H1 (cell line): Measurements from ENCODE around the gene FAM131A. TPM values are rescaled to one million over a fixed set of nuclear protein-coding genes. Genes with fewer than 3 reads are reported as not detected.

Source experiments
- CTCF ChIA-PET: fragments of 300-600 bp; sonication (Branson Sonifier 250); formaldehyde crosslinking; loops from one replicate; lab custom pipeline; 2021; ENCODE audit not compliant: partially characterized antibody; lab: Charles Lee
- POLR2A ChIA-PET: fragments of 300-600 bp; sonication (Branson Sonifier 250); formaldehyde crosslinking; loops from one replicate; lab custom pipeline; 2021; ENCODE audit warnings: inconsistent platforms; ENCODE audit not compliant: partially characterized antibody; lab: Charles Lee
- DNase-seq, 2 experiments: peaks; one replicate each; pipeline versions ENCODE4 v3.0.0 to v3.0.0-alpha.2; 2010 to 2022; ENCODE audit warnings: low spot score in 2 of 2, low read depth in 1 of 2, mixed read lengths in 1 of 2
- FAIRE-seq: peaks from 2 replicates; lab custom pipeline; 2011; peaks lifted over from hg19 to GRCh38; lab: Jason Lieb, UNC
- H2AFZ ChIP-seq: 2 replicates; pipeline ENCODE4 v1.8.1; 2012; ENCODE audit warnings: low read length, inconsistent platforms
- H2AK5ac ChIP-seq: 2 replicates; pipeline ENCODE4 v1.6.1; 2013; ENCODE audit warnings: low read depth, low read length
- H2BK120ac ChIP-seq: replicated peaks from 2 replicates; pipeline ENCODE3; 2013; ENCODE audit warnings: low read depth, low read length, inconsistent platforms
- H2BK12ac ChIP-seq: 2 replicates; pipeline ENCODE4 v1.6.1; 2013; ENCODE audit warnings: low read depth, low read length
- H2BK15ac ChIP-seq: 2 replicates; pipeline ENCODE4 v1.6.1; 2013; ENCODE audit warnings: low read length
- H2BK20ac ChIP-seq: 2 replicates; pipeline ENCODE4 v1.6.1; 2013; ENCODE audit warnings: low read length
- H2BK5ac ChIP-seq: 2 replicates; pipeline ENCODE4 v1.6.1; 2013; ENCODE audit warnings: low read depth, low read length
- H3K14ac ChIP-seq: 2 replicates; pipeline ENCODE4 v1.6.1; 2013; ENCODE audit warnings: inconsistent platforms; ENCODE audit not compliant: insufficient read length
- H3K18ac ChIP-seq: 2 replicates; pipeline ENCODE4 v1.6.1; 2013; ENCODE audit warnings: low read length; ENCODE audit errors: extremely low read depth
- H3K23ac ChIP-seq: 2 replicates; pipeline ENCODE4 v1.6.1; 2013; ENCODE audit warnings: inconsistent platforms; ENCODE audit not compliant: insufficient read length
- H3K23me2 ChIP-seq: 2 replicates; pipeline ENCODE4 v1.6.1; 2013; ENCODE audit warnings: low read depth, low read length
- H3K27ac ChIP-seq: 2 replicates; pipeline ENCODE4 v1.6.1; 2011; ENCODE audit warnings: low read depth, low read length, inconsistent platforms
- H3K27me3 ChIP-seq, 4 experiments: replicated peaks in 1 of 4; 1 replicate in 1 of 4; 2 replicates in 3 of 4; pipeline versions ENCODE4 v1.6.1 to v1.8.1; 2011 to 2013; ENCODE audit warnings: low read length in 3 of 4, mild to moderate bottlenecking in 3 of 4, inconsistent platforms in 2 of 4, mixed read lengths in 2 of 4, moderate library complexity in 1 of 4; ENCODE audit not compliant: control insufficient read depth in 3 of 4, insufficient read depth in 3 of 4; ENCODE audit errors: extremely low read depth in 1 of 4
- H3K36me3 ChIP-seq, 4 experiments: 2 replicates each; pipeline versions ENCODE4 v1.6.1 to v1.8.1; 2011 to 2013; ENCODE audit warnings: mild to moderate bottlenecking in 4 of 4, low read length in 3 of 4, moderate library complexity in 2 of 4, control low read depth in 1 of 4, inconsistent platforms in 1 of 4; ENCODE audit not compliant: insufficient read depth in 4 of 4, control insufficient read depth in 2 of 4
- H3K4ac ChIP-seq: replicated peaks from 2 replicates; pipeline ENCODE3; 2013; ENCODE audit warnings: low read length, low read depth, mixed read lengths, inconsistent platforms; ENCODE audit not compliant: insufficient read length
- H3K4me1 ChIP-seq, 4 experiments: replicated peaks in 1 of 4; 1 replicate in 1 of 4; 2 replicates in 3 of 4; pipeline versions ENCODE4 v1.6.1 to v1.8.1; 2011 to 2013; ENCODE audit warnings: low read length in 3 of 4, inconsistent platforms in 2 of 4, mixed read lengths in 1 of 4; ENCODE audit not compliant: insufficient read depth in 4 of 4, control insufficient read depth in 3 of 4
- H3K4me2 ChIP-seq, 2 experiments: 2 replicates each; pipeline versions ENCODE4 v1.6.1 to v1.8.1; 2011 to 2013; ENCODE audit warnings: low read depth in 2 of 2, low read length in 2 of 2, control low read depth in 1 of 2, inconsistent platforms in 1 of 2, mild to moderate bottlenecking in 1 of 2; ENCODE audit not compliant: insufficient read depth in 1 of 2
- H3K4me3 ChIP-seq, 4 experiments: fragments of 200-600, 300-600 bp in 1 of 4; sonication (generic), shearing (Covaris generic), sonication (Bioruptor Twin) in 1 of 4; 2 replicates each; pipeline versions ENCODE4 v1.5.1 to v1.8.1; 2011 to 2016; ENCODE audit warnings: low read length in 4 of 4, low read depth in 3 of 4, control low read depth in 2 of 4, inconsistent platforms in 2 of 4, mild to moderate bottlenecking in 2 of 4, mixed read lengths in 1 of 4, moderate library complexity in 1 of 4; ENCODE audit not compliant: insufficient read depth in 2 of 4; ENCODE audit errors: extremely low read depth in 1 of 4
- H3K56ac ChIP-seq: replicated peaks from 2 replicates; pipeline ENCODE3; 2013; ENCODE audit warnings: low read depth, mild to moderate bottlenecking, mixed read lengths, low read length, inconsistent platforms; ENCODE audit not compliant: insufficient read length
- H3K79me1 ChIP-seq: 2 replicates; pipeline ENCODE4 v1.6.1; 2013; ENCODE audit warnings: low read depth, low read length, control low read depth
- H3K79me2 ChIP-seq, 2 experiments: 2 replicates each; pipeline versions ENCODE4 v1.6.1 to v1.8.1; 2012 to 2013; ENCODE audit warnings: low read length in 2 of 2, mild to moderate bottlenecking in 2 of 2, inconsistent platforms in 1 of 2; ENCODE audit not compliant: insufficient read depth in 2 of 2, control insufficient read depth in 1 of 2
- H3K9ac ChIP-seq, 4 experiments: replicated peaks in 1 of 4; 1 replicate in 1 of 4; 2 replicates in 3 of 4; pipeline versions ENCODE4 v1.6.1 to v1.8.1; 2011 to 2013; ENCODE audit warnings: low read depth in 3 of 4, low read length in 3 of 4, control low read depth in 2 of 4, mild to moderate bottlenecking in 2 of 4, moderate library complexity in 2 of 4, inconsistent platforms in 1 of 4; ENCODE audit errors: extremely low read depth in 1 of 4
- H3K9me3 ChIP-seq, 2 experiments: 2 replicates each; pipeline versions ENCODE4 v1.6.1 to v1.8.1; 2012 to 2013; ENCODE audit warnings: mild to moderate bottlenecking in 2 of 2, moderate library complexity in 2 of 2, control low read depth in 1 of 2, inconsistent platforms in 1 of 2, low read depth in 1 of 2, low read length in 1 of 2, mixed read lengths in 1 of 2; ENCODE audit not compliant: insufficient read depth in 2 of 2
- H4K20me1 ChIP-seq, 2 experiments: replicated peaks in 1 of 2; 2 replicates each; pipeline versions ENCODE3 to v1.8.1; 2011 to 2013; ENCODE audit warnings: inconsistent platforms in 2 of 2, low read length in 2 of 2, mild to moderate bottlenecking in 1 of 2; ENCODE audit not compliant: insufficient read depth in 2 of 2, control insufficient read depth in 1 of 2
- H4K5ac ChIP-seq: 2 replicates; pipeline ENCODE4 v1.6.1; 2013; ENCODE audit warnings: low read length, low read depth, mixed read lengths, inconsistent platforms; ENCODE audit not compliant: insufficient read length
- H4K8ac ChIP-seq: 2 replicates; pipeline ENCODE4 v1.8.0; 2013; ENCODE audit warnings: mild to moderate bottlenecking, moderate library complexity, low read length, inconsistent platforms; ENCODE audit not compliant: insufficient read depth; ENCODE audit errors: extremely low read depth
- H4K91ac ChIP-seq: replicated peaks from 2 replicates; pipeline ENCODE3; 2013; ENCODE audit warnings: low read length, mixed read lengths, inconsistent platforms; ENCODE audit not compliant: insufficient read length
- ASH2L ChIP-seq: fragments of 200-600, 300-600 bp; sonication (generic); IDR thresholded peaks from one replicate; pipeline ENCODE4 v1.7.1; 2017; ENCODE audit warnings: low read length
- BCL11A ChIP-seq, 2 experiments: IDR thresholded peaks; one replicate each; pipeline ENCODE4 v1.6.1; 2011; ENCODE audit warnings: low read depth in 2 of 2, low read length in 2 of 2, mild to moderate bottlenecking in 2 of 2
- CEBPB ChIP-seq: IDR thresholded peaks from 2 replicates; pipeline ENCODE4 v1.6.1; 2012; ENCODE audit warnings: low read depth, low read length
- CHD1 ChIP-seq: IDR thresholded peaks from 2 replicates; pipeline ENCODE4 v1.6.1; 2012; ENCODE audit warnings: low read depth, low read length, improper control_type of control experiment
- POLR2A ChIP-seq, 2 experiments: IDR thresholded peaks; 1 replicate in 1 of 2; 2 replicates in 1 of 2; pipeline ENCODE4 v1.6.1; 2011; ENCODE audit warnings: low read depth in 2 of 2, low read length in 2 of 2, mild to moderate bottlenecking in 2 of 2; ENCODE audit errors: control extremely low read depth in 1 of 2
- SIRT6 ChIP-seq: IDR thresholded peaks from one replicate; pipeline ENCODE4 v1.7.1; 2012; ENCODE audit warnings: low read length, inconsistent platforms
- ZNF274 ChIP-seq: IDR thresholded peaks from 2 replicates; pipeline ENCODE4 v1.7.0; 2012; ENCODE audit warnings: low read length, borderline replicate concordance; ENCODE audit errors: extremely low read depth
- WGBS, 2 experiments: shearing (Covaris generic) in 1 of 2; methylation state at CpG; one replicate each; pipeline versions ENCODE4 v1.1.6 to v1.1.7; 2013 to 2015; ENCODE audit warnings: low lambda C conversion rate in 2 of 2, mixed read lengths in 2 of 2, inconsistent platforms in 1 of 2, low coverage in 1 of 2, missing lambda C conversion rate in 1 of 2; ENCODE audit not compliant: insufficient replicate concordance in 2 of 2, insufficient coverage in 1 of 2, insufficient read length in 1 of 2; ENCODE audit errors: extremely low coverage in 1 of 2, missing lambda C conversion rate in 1 of 2; 5-methylcytosine and 5-hydroxymethylcytosine counted together
- polyA plus RNA-seq, 7 experiments: library from polyadenylated mRNA; depleted of rRNA in 3 of 7; stranded (reverse) in 5 of 7; unstranded in 2 of 7; fragments of >200 nt in 5 of 7; fragments of 200-250 nt in 2 of 7; gene quantifications; 1 replicate in 5 of 7; 2 replicates in 1 of 7; 4 replicates in 1 of 7; pipeline versions ENCODE4 v1.2.1 to v1.2.3, GENCODE V29; 2011 to 2013; ENCODE audit warnings: missing spikeins in 2 of 7, mixed read lengths in 2 of 7
- total RNA-seq: library from RNA; stranded (reverse); fragmentation: NEBNext Ultra II Directional; extraction: Animal tissue kit (Norgen Biotek cat#: 25700); gene quantifications from 2 replicates; pipeline ENCODE4 v1.2.1, GENCODE V29; 2021
- TF ChIP-seq, protein P1 (sequence below): IDR thresholded peaks from 2 replicates; pipeline ENCODE4 v1.6.1; 2011; ENCODE audit warnings: low read depth, mild to moderate bottlenecking, low read length; ENCODE audit not compliant: insufficient read depth

Gene FAM131A
- total and polyA plus RNA-seq, 2 of the 8 experiments (the other 6 are each of a cell fraction or from before 2014, with no cell fraction given) = 16.0 to 21.9 TPM

DNA sequence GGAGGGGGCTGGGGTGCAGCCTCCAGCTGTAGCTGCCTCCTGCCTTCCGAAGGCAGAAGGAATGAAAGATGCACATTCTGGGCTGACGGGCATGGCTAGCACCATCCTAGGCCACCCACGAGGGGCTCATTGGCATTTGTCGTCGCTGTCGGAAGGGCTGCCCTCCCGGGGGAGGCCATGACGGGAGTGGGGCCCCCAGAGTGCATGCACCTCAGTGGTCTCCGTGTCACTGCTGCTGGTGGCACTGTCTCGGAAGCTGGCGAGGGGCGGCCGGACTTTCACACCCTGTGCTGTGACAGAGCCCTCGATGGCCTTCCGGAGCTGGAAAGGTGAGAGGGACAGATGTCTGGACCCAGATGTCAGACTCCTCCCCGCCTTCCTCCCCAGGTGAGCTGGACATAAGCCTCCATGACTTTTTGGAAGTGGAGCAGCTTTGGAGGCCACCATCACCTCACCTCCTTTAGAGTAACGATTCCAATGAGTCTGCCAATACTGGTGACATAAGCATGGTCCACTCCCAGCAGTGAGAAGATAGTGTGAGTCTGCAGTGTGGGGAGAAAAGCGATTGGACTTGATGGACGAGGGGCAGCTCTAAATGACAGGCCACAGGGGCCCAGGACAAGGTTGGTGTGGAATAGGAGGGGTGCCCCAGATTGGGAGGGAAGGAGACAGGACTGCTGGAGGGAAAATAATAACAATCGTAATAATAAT is 9.2 kb downstream of the FAM131A start:
- no peak overlapping the region for H3K23ac ChIP-seq
- no peak overlapping the region for H3K56ac ChIP-seq
- DNase-seq (no peak), FAIRE-seq (no peak)
- H3K14ac ChIP-seq = no peak overlapping the region
- no peak overlapping the region for H2BK15ac ChIP-seq
- H4K20me1 ChIP-seq = peaks cover 2 to 15% of the 10 kb centered on the region in 2 experiments
- H4K91ac ChIP-seq = no peak overlapping the region
- no peak overlapping the region for H2BK5ac ChIP-seq
- H2BK120ac ChIP-seq = no peak overlapping the region
- no peak overlapping the region for H2AFZ ChIP-seq
- ChIA-PET POLR2A (interaction anchor here (1.0 to 3.2 kb wide), 5 partner anchors 9 to 29 kb away, joined by 3 to 23 read pairs (median 5); partner anchors contain the start of gene FAM131A), CTCF (interaction anchor here (0.6 to 7.4 kb wide), 6 partner anchors 7 to 442 kb away, joined by 3 to 49 read pairs (median 6); no protein-coding TSS in a partner anchor)
- H3K79me1 ChIP-seq = no peaks in the 10 kb centered on the region; the same call in 1 of the 2 replicates
- H3K4me2 ChIP-seq = no peak overlapping the region
- peaks cover 0 to 16% (median 3%) of the 10 kb centered on the region in 4 experiments; a peak in 6 of 8 replicates for H3K36me3 ChIP-seq
- H4K8ac ChIP-seq = no peak overlapping the region
- H3K18ac ChIP-seq = no peak overlapping the region
- H3K9me3 ChIP-seq = no peaks in the 10 kb centered on the region
- H2BK20ac ChIP-seq = no peak overlapping the region
- H3K4me1 ChIP-seq = peaks cover 0 to 13% (median 10%) of the 10 kb centered on the region in 4 experiments; a peak in 6 of 7 replicates
- H3K4me3 ChIP-seq = no peak overlapping the region
- H4K5ac ChIP-seq = no peak overlapping the region
- H3K9ac ChIP-seq = no peak overlapping the region
- no peaks in the 10 kb centered on the region for H3K23me2 ChIP-seq
- no peak overlapping the region for H2BK12ac ChIP-seq
- TF ChIP-seq ASH2L = no peak
- no peak for TF ChIP-seq CHD1
- TF ChIP-seq CEBPB = no peak
- no peak for TF ChIP-seq BCL11A (IDR thresholded peaks at IDR 0.05; ENCODE audit: low read depth in 2 of 2, low read length in 2 of 2)
- TF ChIP-seq ZNF274 = no peak
- 0 out of 3 replicates have a peak, but pooled peaks of 1 of the 2 experiments have one; percentile 9 for TF ChIP-seq POLR2A (IDR thresholded peaks at IDR 0.05; ENCODE audit: control extremely low read depth in 1 of 2, low read depth in 2 of 2, low read length in 2 of 2)
- no peak for TF ChIP-seq SIRT6
- TF ChIP-seq, protein P1, sequence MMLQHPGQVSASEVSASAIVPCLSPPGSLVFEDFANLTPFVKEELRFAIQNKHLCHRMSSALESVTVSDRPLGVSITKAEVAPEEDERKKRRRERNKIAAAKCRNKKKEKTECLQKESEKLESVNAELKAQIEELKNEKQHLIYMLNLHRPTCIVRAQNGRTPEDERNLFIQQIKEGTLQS = no peak
- no peaks in the 10 kb centered on the region for H3K79me2 ChIP-seq
- H2AK5ac ChIP-seq = no peak overlapping the region; the same call in 1 of the 2 replicates
- H3K27me3 ChIP-seq = no peaks in the 10 kb centered on the region
- no peak overlapping the region for H3K4ac ChIP-seq
- WGBS, 2 experiments = 91% methylated on average over 18 of the region's 20 CpGs; no CpG with 5 or more reads in 1 of the 2 experiments
- H3K27ac ChIP-seq = no peak overlapping the region
